Activated CD4-positive, alpha-beta T cell treated with anti-CD3 and anti-CD28 coated beads, Interleukin-2, amount 10 ng/mL, durations not matched to agents 24 days and 14 days (primary cell): ENCODE measurements around the gene LIG3. TPM values are rescaled to one million over a fixed set of nuclear protein-coding genes. Genes with fewer than 3 reads are reported as not detected.

Experiments
- DNase-seq: peaks from one replicate; pipeline ENCODE4 v3.0.0; 2022
- H3K27ac Mint-ChIP-seq: one replicate; pipeline ENCODE4 v1.8.0; 2022; ENCODE audit warnings: mild to moderate bottlenecking, mixed read lengths
- H3K27me3 Mint-ChIP-seq: one replicate; pipeline ENCODE4 v1.8.0; 2022; ENCODE audit warnings: mixed read lengths
- H3K36me3 Mint-ChIP-seq: one replicate; pipeline ENCODE4 v1.8.0; 2022; ENCODE audit warnings: low read depth, mild to moderate bottlenecking, mixed read lengths
- H3K4me1 Mint-ChIP-seq: one replicate; pipeline ENCODE4 v1.8.0; 2021; ENCODE audit warnings: mixed read lengths
- H3K4me3 Mint-ChIP-seq: one replicate; pipeline ENCODE4 v1.8.0; 2022; ENCODE audit warnings: mild to moderate bottlenecking, moderate library complexity, mixed read lengths
- H3K9me3 Mint-ChIP-seq: one replicate; pipeline ENCODE4 v1.8.0; 2021; ENCODE audit warnings: mixed read lengths
- intact Hi-C: fragments of 100-400 bp; cut with micrococcal nuclease; formaldehyde crosslinking; loops from one replicate; pipeline ENCODE4 v1.15.1; 2023
- total RNA-seq: library from RNA; stranded (reverse); gene quantifications from 2 replicates; pipeline ENCODE4 v1.2.3, GENCODE V29; 2022

LIG3 gene
- total RNA-seq, 1 donor from 2014 or later = 67.3 TPM

GRCh38 chr17:35056013-35056412, 75.7 kb downstream of the LIG3 start:
- no peak overlapping the region for H3K4me3 Mint-ChIP-seq
- no peak for DNase-seq
- H3K4me1 Mint-ChIP-seq = peaks cover 37% of the 10 kb centered on the region
- peaks cover 4% of the 10 kb centered on the region for H3K9me3 Mint-ChIP-seq
- H3K27me3 Mint-ChIP-seq = no peaks in the 10 kb centered on the region
- no peak overlapping the region for H3K27ac Mint-ChIP-seq
- intact Hi-C loops = no loop called here
- peaks cover 30% of the 10 kb centered on the region for H3K36me3 Mint-ChIP-seq

DNA sequence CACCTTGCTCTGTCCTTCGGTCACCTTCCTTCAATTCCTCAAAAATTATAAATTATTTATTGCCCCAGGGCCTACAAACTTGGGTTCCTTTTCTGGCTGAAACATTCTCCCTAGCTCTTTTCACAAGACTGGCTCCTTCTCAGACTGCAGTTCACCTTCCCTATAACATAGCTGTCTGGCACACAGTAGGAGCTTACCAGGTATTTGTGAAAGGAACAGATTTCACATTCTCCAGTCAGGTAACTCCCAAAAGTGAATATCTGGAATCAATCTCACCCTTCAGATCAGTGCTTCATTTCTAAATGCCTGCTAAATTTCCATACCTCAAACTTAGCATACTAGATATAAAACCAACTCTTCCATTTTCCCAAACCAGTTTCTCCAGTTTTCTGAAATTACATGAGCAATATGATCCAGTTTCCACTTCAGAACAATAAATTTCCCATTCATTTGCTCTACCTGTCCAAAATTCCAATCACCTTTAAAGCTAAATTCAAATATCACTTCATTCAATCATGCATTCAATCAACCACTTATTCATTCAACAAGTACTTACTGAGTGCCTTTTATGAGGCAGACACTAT, 77.1 kb downstream of the LIG3 start:
- H3K4me3 Mint-ChIP-seq = no peak overlapping the region
- peaks cover 5% of the 10 kb centered on the region for H3K9me3 Mint-ChIP-seq
- intact Hi-C loops = no loop called here
- peaks cover 35% of the 10 kb centered on the region for H3K36me3 Mint-ChIP-seq
- H3K27me3 Mint-ChIP-seq = no peaks in the 10 kb centered on the region
- peaks cover 31% of the 10 kb centered on the region for H3K4me1 Mint-ChIP-seq
- H3K27ac Mint-ChIP-seq = peak overlapping the region; percentile 9
- DNase-seq = no peak

Other genes starting within 250 kb of the LIG3 start
- 0.40 and 1.3 TPM in 2 replicates for gene CCT6B, start 19.1 kb upstream of the LIG3 start, total RNA-seq
- 24.7 and 28.4 TPM in 2 replicates for gene ZNF830, start 19.0 kb upstream of the LIG3 start, total RNA-seq
- 23.5 TPM in 2 replicates for gene RFFL, start 83.2 kb downstream of the LIG3 start, total RNA-seq
- gene RAD51D, start 139.3 kb downstream of the LIG3 start, total RNA-seq = 32.6 and 35.2 TPM in 2 replicates
- gene FNDC8, start 141.1 kb downstream of the LIG3 start, total RNA-seq = not detected in 2 replicates
- gene NLE1, start 161.8 kb downstream of the LIG3 start, total RNA-seq = 45.3 and 47.9 TPM in 2 replicates
- gene UNC45B, start 167.3 kb downstream of the LIG3 start, total RNA-seq = not detected in 2 replicates
- gene SLC35G3, start 213.9 kb downstream of the LIG3 start, total RNA-seq = 0.09 TPM in 1 of 2 replicates, not detected in the other